Panc1 (cell line): Measurements from ENCODE around the gene CXCL1. TPM values are rescaled to one million over a fixed set of nuclear protein-coding genes. Genes with fewer than 3 reads are reported as not detected.

Source experiments
- ATAC-seq: fragments of 200-7000 bp; cut with Tn5 transposase; 2 replicates; pipeline ENCODE4 v1.9.1; 2020; ENCODE audit warnings: mild to moderate bottlenecking, moderate library complexity
- BruUV-seq: library from RNA; stranded (reverse); fragments of 400-500 nt; replicated peaks from 2 replicates; lab custom pipeline; 2021; lab: Mats Ljungman, UMichigan
- CTCF ChIA-PET: fragments of 300-600 bp; sonication (Branson Sonifier 250); formaldehyde crosslinking; loops from one replicate; lab custom pipeline; 2022; ENCODE audit warnings: antibody characterized with exemption; lab: Charles Lee
- POLR2A ChIA-PET: fragments of 300-600 bp; sonication (Branson Sonifier 250); formaldehyde crosslinking; loops from one replicate; lab custom pipeline; 2022; ENCODE audit warnings: antibody characterized with exemption; lab: Charles Lee
- DNase-seq: peaks from one replicate; pipeline ENCODE4 v3.0.0-alpha.2; 2010; ENCODE audit warnings: low read depth, low spot score
- H3K27ac ChIP-seq: 2 replicates; pipeline ENCODE4 v1.5.1; 2011; ENCODE audit warnings: mild to moderate bottlenecking, low read length, inconsistent platforms
- H3K27me3 ChIP-seq: fragments of 200-500 bp; sonication (Bioruptor generic); 2 replicates; pipeline ENCODE4 v1.6.0; 2014; ENCODE audit warnings: low read length, inconsistent platforms; ENCODE audit not compliant: control insufficient read depth, insufficient read depth
- H3K36me3 ChIP-seq: fragments of 200-500 bp; sonication (Bioruptor generic); 2 replicates; pipeline ENCODE4 v1.5.1; 2014; ENCODE audit warnings: inconsistent platforms, mild to moderate bottlenecking, low read length, moderate library complexity; ENCODE audit not compliant: control insufficient read depth, insufficient read depth
- H3K4me1 ChIP-seq: 2 replicates; pipeline ENCODE4 v1.5.1; 2011; ENCODE audit warnings: inconsistent platforms, mild to moderate bottlenecking, low read length, moderate library complexity; ENCODE audit not compliant: control insufficient read depth, insufficient read depth
- H3K4me3 ChIP-seq, 2 experiments: 2 replicates each; pipeline ENCODE4 v1.5.1; 2011 to 2012; ENCODE audit warnings: low read depth in 2 of 2, low read length in 2 of 2, mild to moderate bottlenecking in 2 of 2, inconsistent platforms in 1 of 2, moderate library complexity in 1 of 2
- H3K9me3 ChIP-seq: fragments of 200-500 bp; sonication (Bioruptor generic); 2 replicates; pipeline ENCODE4 v1.5.1; 2014; ENCODE audit warnings: low read depth, mild to moderate bottlenecking, inconsistent platforms, low read length, moderate library complexity; ENCODE audit not compliant: control insufficient read depth, insufficient read depth
- POLR2AphosphoS5 ChIP-seq: IDR thresholded peaks from 2 replicates; pipeline ENCODE4 v1.6.1; 2012; ENCODE audit warnings: mild to moderate bottlenecking, low read depth, low read length, moderate library complexity
- SIN3A ChIP-seq: IDR thresholded peaks from 2 replicates; pipeline ENCODE4 v1.6.1; 2012; ENCODE audit warnings: low read depth, mild to moderate bottlenecking, low read length, moderate library complexity, borderline replicate concordance; ENCODE audit not compliant: insufficient read depth
- TCF7L2 ChIP-seq: IDR thresholded peaks from 2 replicates; pipeline ENCODE4 v1.6.1; 2011; ENCODE audit warnings: mild to moderate bottlenecking, low read depth, low read length, inconsistent platforms
- in situ Hi-C: cut with HindIII; loops from 2 replicates; pipeline ENCODE4 v1.10.0; 2016; ENCODE audit warnings: low sequenced_read_pairs, low pct_unique_long_range_greater_than_20kb
- intact Hi-C: fragments of 100-400 bp; cut with micrococcal nuclease; formaldehyde crosslinking; loops from one replicate; pipeline ENCODE4 v1.10.0; 2022; ENCODE audit not compliant: unreplicated experiment
- total RNA-seq: library from RNA; stranded (reverse); gene quantifications from one replicate; pipeline ENCODE4 v1.2.1, GENCODE V29; 2021; ENCODE audit not compliant: unreplicated experiment
- TF ChIP-seq, protein P1 (sequence below): fragments of 450-650 bp; IDR thresholded peaks from 2 replicates; pipeline ENCODE4 v1.5.1; 2017; ENCODE audit warnings: mild to moderate bottlenecking
- TF ChIP-seq, protein P2 (sequence below), 2 experiments: IDR thresholded peaks; 2 replicates each; pipeline ENCODE4 v1.6.1; 2011 to 2012; ENCODE audit warnings: low read depth in 2 of 2, control low read depth in 1 of 2, low read length in 1 of 2, mild to moderate bottlenecking in 1 of 2, moderate library complexity in 1 of 2; ENCODE audit not compliant: insufficient read depth in 1 of 2

CXCL1 gene
- total RNA-seq, 1 experiment from 2014 or later: 12.8 TPM

DNA sequence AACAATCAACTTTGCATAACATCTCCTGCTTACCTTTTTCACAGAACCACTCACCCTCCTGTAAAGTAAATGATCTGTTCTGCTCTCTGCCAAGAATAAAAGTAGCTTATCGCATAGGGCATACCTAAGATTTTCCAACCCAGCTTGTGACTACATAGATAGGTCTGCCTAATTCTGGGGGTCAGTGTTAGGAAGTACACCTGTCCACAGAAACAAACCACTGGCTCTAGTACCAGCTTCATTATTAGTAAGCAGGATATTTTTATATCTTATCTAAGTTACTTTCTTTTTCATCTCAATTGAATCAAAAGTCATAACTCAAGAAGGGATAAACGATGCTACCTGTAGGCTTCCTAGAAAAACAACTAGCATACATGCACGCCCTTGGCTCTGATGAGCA lies 23.8 kb downstream of the CXCL1 start:
- in situ Hi-C loops (no loop called here), intact Hi-C loops (no loop called here)
- TF ChIP-seq POLR2AphosphoS5: no peak
- TF ChIP-seq TCF7L2: no peak
- TF ChIP-seq, protein P1, sequence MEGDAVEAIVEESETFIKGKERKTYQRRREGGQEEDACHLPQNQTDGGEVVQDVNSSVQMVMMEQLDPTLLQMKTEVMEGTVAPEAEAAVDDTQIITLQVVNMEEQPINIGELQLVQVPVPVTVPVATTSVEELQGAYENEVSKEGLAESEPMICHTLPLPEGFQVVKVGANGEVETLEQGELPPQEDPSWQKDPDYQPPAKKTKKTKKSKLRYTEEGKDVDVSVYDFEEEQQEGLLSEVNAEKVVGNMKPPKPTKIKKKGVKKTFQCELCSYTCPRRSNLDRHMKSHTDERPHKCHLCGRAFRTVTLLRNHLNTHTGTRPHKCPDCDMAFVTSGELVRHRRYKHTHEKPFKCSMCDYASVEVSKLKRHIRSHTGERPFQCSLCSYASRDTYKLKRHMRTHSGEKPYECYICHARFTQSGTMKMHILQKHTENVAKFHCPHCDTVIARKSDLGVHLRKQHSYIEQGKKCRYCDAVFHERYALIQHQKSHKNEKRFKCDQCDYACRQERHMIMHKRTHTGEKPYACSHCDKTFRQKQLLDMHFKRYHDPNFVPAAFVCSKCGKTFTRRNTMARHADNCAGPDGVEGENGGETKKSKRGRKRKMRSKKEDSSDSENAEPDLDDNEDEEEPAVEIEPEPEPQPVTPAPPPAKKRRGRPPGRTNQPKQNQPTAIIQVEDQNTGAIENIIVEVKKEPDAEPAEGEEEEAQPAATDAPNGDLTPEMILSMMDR: no peak
- TF ChIP-seq SIN3A: no peak
- TF ChIP-seq, protein P2, sequence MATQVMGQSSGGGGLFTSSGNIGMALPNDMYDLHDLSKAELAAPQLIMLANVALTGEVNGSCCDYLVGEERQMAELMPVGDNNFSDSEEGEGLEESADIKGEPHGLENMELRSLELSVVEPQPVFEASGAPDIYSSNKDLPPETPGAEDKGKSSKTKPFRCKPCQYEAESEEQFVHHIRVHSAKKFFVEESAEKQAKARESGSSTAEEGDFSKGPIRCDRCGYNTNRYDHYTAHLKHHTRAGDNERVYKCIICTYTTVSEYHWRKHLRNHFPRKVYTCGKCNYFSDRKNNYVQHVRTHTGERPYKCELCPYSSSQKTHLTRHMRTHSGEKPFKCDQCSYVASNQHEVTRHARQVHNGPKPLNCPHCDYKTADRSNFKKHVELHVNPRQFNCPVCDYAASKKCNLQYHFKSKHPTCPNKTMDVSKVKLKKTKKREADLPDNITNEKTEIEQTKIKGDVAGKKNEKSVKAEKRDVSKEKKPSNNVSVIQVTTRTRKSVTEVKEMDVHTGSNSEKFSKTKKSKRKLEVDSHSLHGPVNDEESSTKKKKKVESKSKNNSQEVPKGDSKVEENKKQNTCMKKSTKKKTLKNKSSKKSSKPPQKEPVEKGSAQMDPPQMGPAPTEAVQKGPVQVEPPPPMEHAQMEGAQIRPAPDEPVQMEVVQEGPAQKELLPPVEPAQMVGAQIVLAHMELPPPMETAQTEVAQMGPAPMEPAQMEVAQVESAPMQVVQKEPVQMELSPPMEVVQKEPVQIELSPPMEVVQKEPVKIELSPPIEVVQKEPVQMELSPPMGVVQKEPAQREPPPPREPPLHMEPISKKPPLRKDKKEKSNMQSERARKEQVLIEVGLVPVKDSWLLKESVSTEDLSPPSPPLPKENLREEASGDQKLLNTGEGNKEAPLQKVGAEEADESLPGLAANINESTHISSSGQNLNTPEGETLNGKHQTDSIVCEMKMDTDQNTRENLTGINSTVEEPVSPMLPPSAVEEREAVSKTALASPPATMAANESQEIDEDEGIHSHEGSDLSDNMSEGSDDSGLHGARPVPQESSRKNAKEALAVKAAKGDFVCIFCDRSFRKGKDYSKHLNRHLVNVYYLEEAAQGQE (IDR thresholded peaks at IDR 0.05; ENCODE audit: insufficient read depth in 1 of 2, low read depth in 2 of 2, low read length in 1 of 2): no peak
- Histone ChIP-seq H3K36me3 (no peaks in the 10 kb centered on the region), H3K4me1 (no peaks in the 10 kb centered on the region), H3K9me3 (no peaks in the 10 kb centered on the region), H3K4me3 (no peak overlapping the region), H3K27ac (no peak overlapping the region), H3K27me3 (no peaks in the 10 kb centered on the region)
- no TSS peak for BruUV-seq
- ChIA-PET CTCF (no interaction called here), POLR2A (no interaction called here)
- no peak for DNase-seq
- no peak for ATAC-seq

DNA sequence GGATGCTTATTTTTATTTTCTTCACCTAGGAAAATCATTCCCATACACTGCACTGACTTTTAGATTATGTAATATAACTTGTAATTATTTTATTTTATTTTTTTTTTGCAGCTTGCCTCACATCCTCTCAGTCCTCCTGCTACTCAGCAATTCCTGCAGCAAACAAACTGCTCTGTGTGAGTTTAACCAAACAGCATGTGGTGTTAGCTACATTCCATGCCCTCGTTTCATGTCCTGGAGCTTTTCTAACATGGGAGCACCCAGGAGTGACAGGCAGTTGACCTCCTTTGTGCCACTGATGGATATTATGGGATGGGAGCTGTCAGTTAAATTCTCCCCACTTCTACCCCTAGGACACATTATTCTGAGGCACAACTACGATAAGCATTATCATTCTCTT lies 24.8 kb downstream of the CXCL1 start:
- Histone ChIP-seq H3K9me3 (no peaks in the 10 kb centered on the region), H3K27ac (no peak overlapping the region), H3K4me1 (no peaks in the 10 kb centered on the region), H3K27me3 (no peaks in the 10 kb centered on the region), H3K36me3 (no peaks in the 10 kb centered on the region), H3K4me3 (no peak overlapping the region)
- CTCF ChIA-PET: no interaction called here
- in situ Hi-C loops: no loop called here
- no peak for ATAC-seq
- TF ChIP-seq, protein P2 (IDR thresholded peaks at IDR 0.05; ENCODE audit: insufficient read depth in 1 of 2, low read depth in 2 of 2, low read length in 1 of 2): no peak
- TF ChIP-seq SIN3A (no peak), TCF7L2 (no peak), POLR2AphosphoS5 (no peak)
- POLR2A ChIA-PET: interaction anchor here (0.7 kb wide), 1 partner anchor 29 kb away, joined by 3 read pairs; no protein-coding TSS in a partner anchor
- DNase-seq: no peak
- BruUV-seq: no TSS peak
- intact Hi-C loops: no loop called here
